ENCODE data around the gene ID3. TPM values are rescaled to one million over a fixed set of nuclear protein-coding genes. Genes with fewer than 3 reads are reported as not detected.
A peak's percentile ranks its signal among the peaks of the same experiment; 100 is the strongest.

ID3 gene
- polyA plus RNA-seq, 10 donors, result 37.3 to 88.9 (median 60.3) TPM

DNA sequence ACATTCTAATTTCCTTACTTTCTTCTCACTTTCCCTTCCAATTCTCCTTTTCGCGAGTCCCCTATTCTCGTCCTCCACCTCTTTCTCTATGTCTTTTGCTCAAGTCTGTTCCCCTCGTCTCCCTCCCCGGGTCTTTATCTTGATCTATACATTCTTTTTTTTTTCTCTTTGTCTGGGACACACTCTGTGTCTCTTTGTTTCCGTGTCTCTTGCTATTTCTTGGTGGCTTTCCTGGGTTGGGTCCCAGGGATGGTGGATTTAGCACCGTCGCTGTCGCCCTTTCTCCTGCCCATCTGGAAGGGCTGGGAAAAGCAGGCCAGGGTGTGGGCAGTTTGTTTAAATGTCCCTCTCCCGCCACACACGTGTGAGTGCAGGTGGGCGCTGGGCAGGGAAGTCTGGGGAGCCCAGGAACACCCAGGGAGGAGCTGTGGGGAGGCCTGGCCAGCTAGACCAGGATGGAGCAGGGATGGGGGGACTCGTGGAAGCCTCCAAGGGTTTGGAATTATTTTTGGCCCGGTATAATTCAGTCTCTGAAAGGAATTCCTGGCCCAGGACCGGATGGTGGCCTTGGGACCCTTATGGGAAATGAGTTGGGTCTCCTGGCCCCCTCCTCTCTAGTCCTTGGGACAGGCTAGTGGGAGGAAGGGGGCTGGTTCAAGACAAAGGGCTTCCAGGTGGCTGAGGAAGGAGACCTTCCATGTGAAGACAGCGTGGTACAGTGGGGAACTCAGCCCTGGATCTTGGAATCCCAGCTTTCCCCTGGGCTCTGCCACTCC lies 9.5 kb upstream of the ID3 start:
- DNase-seq, result peak in 1 of 3 donors; percentile 47

DNA sequence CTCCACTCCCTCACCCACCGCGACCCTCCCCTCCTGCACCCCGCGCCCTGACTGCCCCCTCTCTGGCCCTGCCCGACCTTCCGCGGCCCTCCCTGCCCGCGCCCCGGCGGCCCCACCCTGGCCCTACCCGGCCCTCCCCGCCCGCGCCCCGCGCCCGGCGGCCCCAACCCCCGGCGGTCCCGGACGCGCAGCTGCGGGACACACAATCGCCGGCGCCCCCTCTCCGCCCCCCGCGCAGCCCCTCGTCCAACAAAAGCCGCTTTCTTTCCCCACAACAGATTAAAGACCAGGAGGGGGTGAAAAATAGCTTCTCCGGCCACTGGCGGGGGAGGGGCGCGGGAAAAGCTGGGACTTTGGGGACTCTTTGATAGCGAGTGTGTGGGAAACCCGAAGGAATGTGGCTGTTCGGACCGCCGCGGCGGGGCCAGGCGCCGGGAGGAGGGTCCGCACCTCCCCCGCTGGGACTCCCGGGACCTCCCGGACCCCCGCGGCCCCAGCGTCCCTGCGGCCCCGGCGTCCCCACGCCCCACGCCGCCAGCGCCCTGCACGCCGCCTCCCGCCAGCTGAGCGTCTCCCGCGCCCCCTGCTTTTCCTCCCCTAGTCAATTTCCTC lies 8.8 kb upstream of the ID3 start:
- no peak for DNase-seq

DNA sequence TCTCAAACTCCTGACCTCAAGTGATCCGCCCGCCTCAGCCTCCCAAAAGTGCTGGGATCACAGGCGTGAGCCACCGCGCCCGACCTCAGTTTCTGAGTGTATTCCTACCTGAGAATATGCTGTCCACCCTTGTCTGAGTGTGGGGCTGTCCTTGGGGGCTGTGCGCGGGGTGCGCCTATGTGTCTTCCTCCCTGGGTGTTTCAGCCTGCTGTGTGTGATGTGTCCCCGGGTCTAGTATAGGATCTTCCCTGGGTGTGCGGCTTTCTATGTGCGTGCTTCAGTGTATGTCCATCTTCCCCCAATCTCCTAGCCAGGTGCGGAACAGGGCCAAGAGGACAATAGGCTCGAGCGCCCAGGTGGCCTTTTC lies 8.3 kb upstream of the ID3 start:
- DNase-seq, result no peak

DNA sequence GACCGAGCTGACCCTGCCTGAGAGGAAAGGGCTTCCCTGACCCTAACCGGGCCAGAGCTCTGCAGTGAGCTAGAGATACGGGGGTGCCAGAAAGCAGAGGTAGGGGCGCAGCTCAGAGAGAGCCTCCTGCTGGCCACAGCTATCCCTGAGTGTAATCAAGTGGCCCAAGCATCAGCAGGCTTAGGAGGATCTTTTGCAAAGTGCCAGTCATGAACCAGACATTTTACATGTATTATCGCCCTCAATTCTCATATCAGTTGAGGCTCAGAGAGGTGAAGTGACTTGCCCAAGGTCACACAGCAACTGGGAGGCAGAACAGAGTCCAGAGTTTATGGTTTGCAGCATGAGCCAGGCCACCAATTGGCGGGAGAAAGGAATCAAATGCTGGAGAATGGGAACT lies 7.0 kb upstream of the ID3 start:
- DNase-seq, result no peak

DNA sequence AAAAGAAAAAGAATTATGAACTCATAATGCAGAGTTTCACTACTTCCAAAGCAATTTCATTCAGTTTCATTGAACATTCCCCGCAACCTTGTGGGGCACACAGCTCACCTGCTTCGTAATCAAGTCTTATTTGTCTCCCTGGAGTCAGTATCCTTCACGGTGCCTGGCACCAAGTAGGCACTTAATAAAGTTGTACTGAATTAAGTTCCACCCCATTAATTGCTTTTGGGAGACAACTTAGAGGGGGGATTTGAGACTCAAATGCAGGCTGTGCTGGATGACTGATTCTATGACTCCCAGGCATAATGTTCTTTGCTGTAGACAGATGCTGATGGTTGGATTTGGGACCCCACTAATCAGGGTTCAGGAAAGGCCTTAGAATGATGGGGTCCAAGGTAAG lies 6.5 kb upstream of the ID3 start:
- no peak for DNase-seq

DNA sequence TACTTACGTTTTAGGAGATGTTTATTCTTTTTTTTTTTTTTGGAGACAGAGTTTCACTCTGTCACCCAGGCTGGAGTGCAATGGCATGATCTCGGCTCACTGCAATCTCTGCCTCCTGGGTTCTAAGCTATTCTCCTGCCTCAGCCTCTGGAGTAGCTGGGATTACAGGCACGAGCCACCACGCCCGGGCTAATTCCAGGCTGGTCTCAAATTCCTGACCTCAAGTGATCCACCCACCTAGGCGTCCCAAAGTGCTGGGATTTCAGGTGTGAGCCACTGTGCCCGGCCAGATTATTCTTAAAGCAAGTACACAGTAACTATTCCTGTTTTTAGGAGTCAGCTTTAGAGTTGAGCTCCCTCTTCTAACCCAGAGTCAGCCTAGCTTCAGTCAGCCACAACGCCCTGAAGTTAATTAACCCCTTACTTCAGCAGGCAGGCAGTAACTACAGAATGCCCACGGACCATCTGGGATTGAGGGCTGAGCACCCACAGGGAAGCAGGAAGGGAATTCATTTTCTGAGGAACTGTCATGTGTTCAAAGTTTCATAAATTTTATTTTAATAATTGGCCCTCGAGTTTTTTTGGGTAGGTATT lies 5.3 kb upstream of the ID3 start:
- no peak for DNase-seq

DNA sequence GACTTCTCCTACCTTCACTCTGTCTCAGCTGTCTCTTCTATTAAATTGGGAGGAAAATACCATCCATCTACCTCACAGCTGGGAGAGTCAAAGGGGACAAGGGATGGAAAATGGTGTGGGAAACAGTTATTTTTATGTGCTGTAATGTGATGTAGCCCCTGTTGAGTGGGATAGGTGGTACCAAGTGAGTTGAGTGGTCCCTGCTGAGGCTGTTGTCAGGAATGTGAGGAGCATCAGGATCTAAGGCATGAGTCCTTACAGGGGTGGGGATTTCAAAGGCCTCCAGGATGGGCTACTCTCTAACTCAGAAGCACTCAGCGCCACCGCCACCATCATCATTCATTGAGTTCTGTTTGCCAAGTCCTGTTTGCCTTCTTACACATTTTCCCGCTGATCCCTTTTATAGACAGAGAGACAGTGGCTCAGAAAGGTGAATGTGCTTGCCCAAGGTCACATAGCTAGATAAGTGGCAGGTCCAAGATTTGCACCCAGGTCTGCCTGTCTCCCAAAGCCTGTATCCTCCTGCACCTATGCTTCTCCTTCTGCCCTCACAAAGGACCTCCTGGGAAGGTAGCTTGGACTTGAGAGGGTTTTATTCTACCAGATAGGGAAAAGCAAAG lies 4.6 kb upstream of the ID3 start:
- no peak for DNase-seq

DNA sequence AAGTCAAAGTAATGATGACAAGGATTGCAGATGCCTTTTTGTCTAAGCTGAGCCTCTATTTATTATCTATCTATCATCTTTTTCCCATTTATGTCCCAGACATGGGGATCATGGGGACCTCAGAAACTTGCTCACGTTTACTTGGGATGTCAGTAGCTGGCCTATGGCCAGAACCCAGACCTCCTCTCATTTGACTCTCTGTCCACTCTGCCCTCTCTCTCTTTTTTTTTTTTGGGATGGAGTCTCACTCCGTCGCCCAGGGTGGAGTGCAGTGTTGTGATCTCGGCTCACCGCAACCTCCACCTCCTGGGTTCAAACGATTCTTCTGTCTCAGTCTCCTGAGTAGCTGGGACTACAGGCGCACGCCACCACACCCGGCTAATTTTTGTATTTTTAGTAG lies 3.7 kb upstream of the ID3 start:
- no peak for DNase-seq

DNA sequence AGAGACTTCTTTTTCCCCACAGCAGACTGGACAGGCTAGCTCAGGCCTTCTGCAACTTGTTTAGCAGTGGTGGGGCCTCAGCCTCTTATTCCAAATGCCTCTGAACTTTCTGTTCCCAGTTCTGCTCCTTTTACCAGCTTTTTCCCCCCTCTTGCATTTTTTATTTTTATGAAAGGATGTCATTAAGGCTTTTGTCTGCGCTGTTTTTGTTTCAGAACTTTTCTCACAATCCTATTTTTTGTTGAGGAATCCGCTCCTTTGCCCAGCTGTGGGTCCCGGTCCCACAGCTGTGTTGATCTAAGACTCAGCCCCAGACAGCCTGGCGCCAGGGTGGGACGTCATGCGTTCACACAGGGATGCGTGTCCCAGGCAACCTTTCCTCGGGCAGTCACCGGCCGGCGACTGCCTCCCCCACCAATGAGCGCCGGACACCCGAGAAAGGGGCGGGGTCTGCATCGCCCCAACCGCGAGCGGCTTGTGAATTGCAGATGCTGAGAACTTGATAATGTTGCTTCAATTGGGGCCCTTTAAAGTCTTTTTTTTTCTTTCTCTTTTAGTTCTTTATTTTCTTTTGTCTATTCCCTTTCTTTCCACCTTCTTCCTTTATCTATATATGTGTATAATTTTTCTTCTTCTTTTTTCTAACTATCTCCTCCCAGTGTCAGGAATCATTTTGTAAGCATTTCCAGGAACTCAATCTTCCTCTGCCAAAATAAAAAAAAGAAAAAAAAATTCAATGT lies 3.0 kb upstream of the ID3 start:
- DNase-seq, result peak; percentile 97 to 98 (median 98)

DNA sequence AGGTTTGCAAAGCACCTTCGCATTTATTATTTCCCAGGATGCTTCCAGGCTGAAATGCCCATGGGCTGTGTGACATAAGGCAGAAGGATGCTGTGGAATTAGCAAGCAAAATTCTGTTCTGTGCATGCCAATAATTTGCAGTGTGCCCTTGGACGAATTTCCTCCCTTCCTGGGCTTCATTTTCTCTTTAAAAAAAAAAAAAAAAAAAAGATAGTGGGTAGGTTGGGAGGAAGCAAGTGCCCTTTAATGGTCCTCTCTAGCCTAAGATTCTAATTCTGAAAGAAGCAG lies 2.5 kb upstream of the ID3 start:
- no peak for DNase-seq

DNA sequence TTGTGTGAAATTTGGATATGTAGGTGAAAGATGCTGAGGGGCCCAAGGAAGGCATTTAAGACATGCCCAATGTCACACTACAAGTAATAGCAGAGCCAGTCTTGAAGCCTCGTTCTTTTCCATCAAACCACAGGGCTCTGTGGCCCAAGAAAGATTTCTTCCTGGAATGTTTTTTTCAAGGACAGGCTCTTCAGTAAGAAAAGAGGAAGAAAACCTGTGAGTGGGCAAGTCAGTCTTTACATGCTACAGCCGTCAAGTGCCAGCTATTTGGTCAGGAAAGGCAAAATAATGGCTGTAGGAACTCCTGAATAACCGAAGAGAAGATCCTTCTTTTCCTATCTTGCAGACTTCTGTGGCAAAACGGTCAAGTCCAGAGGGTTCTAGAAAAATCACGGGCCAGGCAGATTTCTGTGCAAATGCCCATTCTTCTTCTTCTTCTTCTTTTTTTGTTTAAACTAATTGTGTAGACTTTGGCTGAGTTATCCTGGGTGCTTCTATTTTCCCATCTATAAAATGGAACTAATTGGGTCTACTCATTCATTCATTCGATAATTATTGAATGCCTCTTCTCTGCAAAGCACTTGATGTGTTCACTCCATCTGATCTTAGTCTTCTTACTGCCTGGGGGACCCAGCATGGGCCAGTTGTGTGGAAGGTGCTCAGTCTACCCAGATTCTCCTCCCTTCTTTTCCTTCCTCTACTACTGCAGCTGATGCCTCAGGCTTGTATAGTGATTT lies 1.9 kb upstream of the ID3 start:
- peak in 1 of 3 donors; percentile 27 for DNase-seq

DNA sequence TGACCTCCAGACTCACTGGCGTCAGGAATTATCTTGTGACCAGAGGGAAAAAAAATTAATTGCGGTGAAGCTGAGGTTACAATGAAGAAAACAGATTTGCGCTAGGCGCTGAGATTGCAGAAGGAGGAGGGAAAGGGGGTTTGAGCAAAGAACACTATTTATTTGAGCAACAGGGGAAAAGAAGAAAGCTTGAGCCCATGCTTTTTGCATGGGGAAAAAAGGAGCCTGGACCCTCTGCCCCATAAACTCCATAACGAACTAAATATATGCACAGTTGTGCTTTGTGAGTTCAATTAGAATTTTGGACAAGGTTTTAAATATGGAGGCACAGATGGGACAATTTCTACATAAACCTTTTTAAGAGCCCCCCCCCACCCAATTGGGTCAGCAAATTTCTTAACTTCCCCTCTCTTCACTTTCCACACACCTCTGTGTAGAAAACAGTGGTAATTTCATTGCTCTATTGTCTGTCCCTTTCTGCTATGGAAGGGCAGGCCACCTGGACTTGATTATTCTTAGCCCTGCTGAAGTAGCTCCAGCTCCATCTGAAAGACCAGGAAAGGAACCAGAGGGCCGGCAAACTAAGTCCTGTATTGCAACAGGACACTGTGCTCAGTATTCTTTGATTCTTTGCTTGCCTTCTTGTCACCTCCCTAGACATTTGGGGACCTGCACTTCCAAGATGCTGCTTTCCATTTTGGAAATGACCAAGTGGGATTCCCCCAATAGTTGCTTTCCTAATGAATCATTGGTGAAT lies 862 bp upstream of the ID3 start:
- peak in 1 of 3 donors; percentile 62 for DNase-seq

DNA sequence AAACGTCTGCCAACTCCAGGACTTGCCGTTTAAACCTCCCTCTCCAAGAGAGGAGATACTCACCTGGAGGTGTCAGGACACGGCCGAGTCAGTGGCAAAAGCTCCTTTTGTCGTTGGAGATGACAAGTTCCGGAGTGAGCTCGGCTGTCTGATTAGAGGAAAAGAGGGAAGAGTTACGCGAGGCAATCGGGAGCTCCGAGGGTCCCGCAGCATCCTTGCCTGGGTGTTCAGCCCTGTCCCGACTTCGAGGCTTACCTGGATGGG lies 497 bp downstream of the ID3 start:
- no peak for DNase-seq

DNA sequence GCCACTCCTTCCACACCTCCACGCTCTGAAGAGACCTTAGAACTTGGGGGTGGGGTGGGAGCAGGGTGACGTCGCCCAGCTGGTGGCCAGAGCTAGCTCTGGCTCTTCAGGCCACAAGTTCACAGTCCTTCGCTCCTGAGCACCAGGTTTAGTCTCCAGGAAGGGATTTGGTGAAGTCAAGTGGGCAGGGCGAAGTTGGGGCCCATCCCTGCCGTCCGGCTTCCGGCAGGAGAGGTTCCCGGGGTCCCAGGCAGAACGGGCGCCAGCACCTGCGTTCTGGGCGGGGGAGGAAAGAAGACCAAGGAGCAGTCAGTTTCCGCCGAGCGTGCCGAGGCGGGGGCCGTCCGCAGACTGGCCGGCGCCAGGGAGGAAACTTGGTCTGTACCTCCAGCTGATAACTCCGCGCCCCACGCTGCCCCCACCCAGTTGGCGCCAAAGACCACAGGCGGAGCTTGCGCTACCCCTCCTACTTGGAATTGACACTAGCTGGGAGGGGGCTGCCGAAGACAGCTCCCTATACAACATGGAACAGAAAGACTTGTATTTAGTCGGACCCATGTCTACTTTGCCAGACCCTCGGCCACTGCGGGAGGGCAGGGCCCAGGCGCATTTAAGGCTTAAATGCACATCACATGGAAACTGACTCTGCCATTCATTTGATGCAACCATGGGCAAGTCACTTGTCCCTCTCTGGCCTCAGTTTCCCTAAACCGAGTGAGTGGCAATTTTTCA lies 995 bp downstream of the ID3 start:
- peak in 2 of 3 donors; percentile 77 to 83 for DNase-seq

DNA sequence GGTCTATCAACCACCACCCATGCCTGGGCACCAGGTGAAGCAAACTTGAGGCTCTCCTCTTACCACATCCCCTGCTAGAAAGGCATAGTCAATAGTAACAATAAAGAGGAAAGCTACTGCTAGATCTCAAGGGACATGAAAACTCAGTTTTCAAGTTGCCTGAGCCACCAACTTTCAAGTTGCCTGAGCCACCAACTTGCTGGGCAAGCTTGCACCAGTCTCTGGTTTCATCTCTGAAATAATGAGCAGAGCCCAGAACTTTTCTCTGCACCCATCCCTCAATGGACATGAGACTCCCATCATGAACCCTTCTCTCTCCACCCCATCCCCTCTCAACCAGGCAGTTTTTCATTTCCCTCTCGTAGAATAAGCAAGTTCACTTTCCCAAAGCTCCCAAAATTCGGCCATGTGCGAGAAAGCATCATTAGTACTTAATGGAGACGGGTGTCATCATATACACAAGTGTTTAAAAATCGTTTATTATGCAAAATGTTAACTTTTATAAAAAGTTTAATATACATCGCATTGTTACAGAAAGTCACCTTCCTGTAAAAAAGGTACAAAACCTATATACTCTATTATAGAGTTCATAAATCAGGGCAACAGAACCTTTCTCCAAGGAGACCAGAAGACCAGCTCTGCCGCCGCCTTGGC lies 1.7 kb downstream of the ID3 start:
- no peak for DNase-seq

DNA sequence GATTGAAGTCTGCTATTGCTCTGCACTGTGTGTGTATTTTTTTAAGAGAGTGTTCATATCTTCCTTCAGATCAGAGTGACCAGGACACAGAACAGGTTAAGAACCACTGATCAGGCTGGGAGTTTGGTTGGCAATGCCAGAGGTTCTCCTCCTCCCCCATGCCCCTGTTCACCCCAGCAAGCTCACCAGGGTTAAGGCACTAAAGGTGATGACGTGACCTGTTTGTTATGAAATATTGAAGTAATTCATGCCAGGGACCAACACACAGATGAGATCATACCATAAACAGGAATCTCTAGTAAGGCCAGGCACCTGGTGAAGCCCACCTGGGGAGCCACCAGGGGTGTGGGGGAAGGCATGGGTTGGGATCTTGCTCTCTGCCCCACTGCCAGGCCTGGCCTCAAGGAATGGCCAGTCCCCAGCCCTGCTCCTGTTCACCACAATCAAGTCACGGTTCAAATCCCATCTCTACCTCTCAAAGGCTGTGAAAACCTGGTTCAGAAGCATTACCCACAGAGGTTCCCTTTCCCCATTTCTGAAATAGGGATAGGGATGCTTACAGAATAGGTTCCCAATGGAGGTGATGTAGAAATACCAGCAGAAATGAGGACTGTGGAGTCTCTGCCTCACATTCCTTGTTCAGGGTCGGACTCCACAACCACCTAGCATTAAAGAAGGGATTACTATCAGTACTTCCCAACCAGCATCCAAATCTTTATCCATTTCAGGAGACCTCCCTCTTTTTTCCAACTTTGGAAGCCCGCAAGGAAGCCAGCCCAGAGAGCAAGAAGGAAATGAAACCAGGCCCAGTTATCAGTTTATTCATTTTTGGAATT lies 2.4 kb downstream of the ID3 start:
- DNase-seq, result no peak

DNA sequence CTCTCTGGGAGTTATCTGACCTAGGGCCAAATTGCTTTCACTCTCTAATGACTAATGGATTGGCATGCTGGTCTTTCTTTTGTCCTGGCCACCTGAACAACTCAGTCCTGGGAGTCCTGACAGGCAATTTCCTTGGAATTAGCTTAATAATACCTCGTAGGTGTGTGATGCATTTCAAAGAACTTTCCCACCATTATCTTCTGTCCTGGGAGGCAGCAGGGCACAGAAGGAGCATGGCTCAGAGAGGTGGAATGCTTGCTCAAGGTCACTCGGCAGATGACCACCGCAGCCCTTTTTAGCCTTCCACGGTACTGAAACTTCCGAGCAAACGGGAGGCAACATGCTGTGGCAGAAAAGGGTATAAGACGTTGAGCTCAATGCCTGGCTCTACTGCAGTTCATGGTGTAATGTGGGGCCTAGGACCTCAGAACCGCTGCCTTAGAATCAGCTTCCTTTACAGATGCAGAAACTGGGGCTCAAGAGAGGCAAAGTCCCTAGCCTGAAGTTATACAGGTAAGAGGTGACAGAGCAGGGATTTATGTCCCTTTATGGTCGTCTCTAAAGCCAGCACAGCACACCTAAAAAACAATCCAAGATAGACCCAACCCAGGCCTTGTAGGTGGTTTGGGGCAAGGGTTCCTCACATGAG lies 3.2 kb downstream of the ID3 start:
- DNase-seq, result peak in 1 of 3 donors; percentile 57

DNA sequence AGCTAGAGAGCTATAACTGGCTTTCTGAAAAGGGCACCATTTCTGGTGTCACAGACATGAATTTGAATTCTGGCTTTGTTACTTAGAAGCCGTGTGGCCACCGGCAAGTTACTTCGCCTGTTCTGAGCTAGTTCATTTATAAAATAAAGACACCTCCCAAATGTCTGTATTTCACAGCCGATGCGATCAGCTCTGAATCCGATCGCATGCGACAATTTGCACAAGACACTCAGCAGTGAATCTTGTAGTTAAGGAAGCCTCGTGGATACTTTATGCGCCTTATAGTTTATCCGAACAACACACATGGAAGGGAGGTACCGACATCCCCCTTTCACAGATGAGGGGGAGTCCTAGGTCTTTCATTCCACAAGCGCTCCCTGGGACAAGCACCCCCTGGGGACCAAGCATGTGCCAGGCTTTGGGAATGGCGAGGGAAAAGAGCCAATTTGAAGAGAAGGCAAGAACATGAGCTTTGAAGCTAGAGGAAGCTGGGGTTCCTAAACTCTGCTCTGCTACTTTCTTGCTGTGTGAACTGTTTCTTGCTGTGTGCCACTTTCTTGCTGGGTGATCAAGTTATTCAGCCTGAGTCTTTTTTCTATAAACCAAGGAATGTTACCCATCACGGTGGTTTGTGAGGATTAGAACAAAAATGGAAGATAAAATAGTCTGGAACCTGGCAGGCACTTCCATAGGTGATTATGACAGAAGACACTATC lies 3.9 kb downstream of the ID3 start:
- DNase-seq, result peak in 1 of 3 donors; percentile 62

All from muscle of back (tissue), 11 donors.